Measurements from ENCODE around the gene CAPN5. TPM values are rescaled to one million over a fixed set of nuclear protein-coding genes. Genes with fewer than 3 reads are reported as not detected.

Gene CAPN5
- total RNA-seq, 1 experiment from 2014 or later: 27.4 TPM

GRCh38 chr11:77100166-77101042 is 33.6 kb downstream of the CAPN5 start:
- no peak overlapping the region for H3K4me3 Mint-ChIP-seq
- ChIA-PET CTCF (interaction anchor here (0.9 to 2.0 kb wide), 22 partner anchors 9 to 366 kb away, joined by 3 to 34 read pairs (median 6); partner anchors contain the start of gene MYO7A), POLR2A (no interaction called here)
- H3K27me3 Mint-ChIP-seq (ENCODE audit: low read depth): no peaks in the 10 kb centered on the region
- ATAC-seq (no peak), DNase-seq (ENCODE audit: low spot score) (no peak)
- H3K27ac Mint-ChIP-seq: no peak overlapping the region
- peaks cover 10% of the 10 kb centered on the region for H3K36me3 Mint-ChIP-seq
- no peaks in the 10 kb centered on the region for H3K4me1 Mint-ChIP-seq
- peaks cover 9% of the 10 kb centered on the region for H3K9me3 Mint-ChIP-seq
- TF ChIP-seq ZNF512 (CRISPR knock-in tag; IDR thresholded peaks at IDR 0.05; ENCODE audit: borderline replicate concordance) (no peak), MLX (CRISPR knock-in tag; IDR thresholded peaks at IDR 0.05) (no peak), IRF1 (CRISPR knock-in tag; IDR thresholded peaks at IDR 0.05) (no peak), IRF2 (CRISPR knock-in tag; IDR thresholded peaks at IDR 0.05; ENCODE audit: borderline replicate concordance, low read depth) (no peak), CTCF (IDR thresholded peaks at IDR 0.05) (no peak), AFF4 (CRISPR knock-in tag; IDR thresholded peaks at IDR 0.05; ENCODE audit: borderline replicate concordance) (no peak), E2F5 (CRISPR knock-in tag; IDR thresholded peaks at IDR 0.05) (no peak), MYBL2 (CRISPR knock-in tag; IDR thresholded peaks at IDR 0.05) (no peak), NR1H2 (CRISPR knock-in tag; IDR thresholded peaks at IDR 0.05) (no peak), ELF4 (CRISPR knock-in tag; IDR thresholded peaks at IDR 0.05; ENCODE audit: low read depth) (no peak), ARID4B (CRISPR knock-in tag; IDR thresholded peaks at IDR 0.05; ENCODE audit: borderline replicate concordance) (no peak), ZSCAN18 (CRISPR knock-in tag; IDR thresholded peaks at IDR 0.05) (no peak), SMAD4 (CRISPR knock-in tag; IDR thresholded peaks at IDR 0.05) (no peak), GABPB1 (CRISPR knock-in tag; IDR thresholded peaks at IDR 0.05) (no peak), PREB (CRISPR knock-in tag; IDR thresholded peaks at IDR 0.05; ENCODE audit: borderline replicate concordance) (no peak), KAT7 (CRISPR knock-in tag; IDR thresholded peaks at IDR 0.05; ENCODE audit: borderline replicate concordance) (no peak), FOXP1 (CRISPR knock-in tag; IDR thresholded peaks at IDR 0.05; ENCODE audit: borderline replicate concordance) (no peak)
